BLaER1 treated with 17β-estradiol and CSF1 and Interleukin-3, amounts not matched to agents 10 nM and 100 nM (cell line): ENCODE measurements around the gene APBA1.

ENCODE experiments used
- H3K27ac ChIP-seq, 11 experiments: shearing (Covaris generic); formaldehyde crosslinking; 2 replicates each; pipeline ENCODE4 v1.8.1; 2022
- H3K27me3 ChIP-seq, 11 experiments: shearing (Covaris generic); formaldehyde crosslinking; 2 replicates each; pipeline ENCODE4 v1.8.1; 2022
- H3K36me3 ChIP-seq, 11 experiments: shearing (Covaris generic); formaldehyde crosslinking; 2 replicates each; pipeline ENCODE4 v1.8.1; 2022
- H3K4me1 ChIP-seq, 10 experiments: shearing (Covaris generic); formaldehyde crosslinking; 2 replicates each; pipeline ENCODE4 v1.8.1; 2022
- H3K4me2 ChIP-seq, 11 experiments: shearing (Covaris generic); formaldehyde crosslinking; 2 replicates each; pipeline ENCODE4 v1.8.1; 2022
- H3K4me3 ChIP-seq, 10 experiments: shearing (Covaris generic); formaldehyde crosslinking; 2 replicates each; pipeline ENCODE4 v1.8.1; 2022
- H3K9ac ChIP-seq, 11 experiments: shearing (Covaris generic); formaldehyde crosslinking; 2 replicates each; pipeline ENCODE4 v1.8.1; 2022
- H3K9me3 ChIP-seq, 11 experiments: shearing (Covaris generic); formaldehyde crosslinking; replicated peaks in 1 of 11; 2 replicates each; pipeline ENCODE4 v1.8.1; 2022
- H4K20me1 ChIP-seq, 11 experiments: shearing (Covaris generic); formaldehyde crosslinking; 2 replicates each; pipeline ENCODE4 v1.8.1; 2022
- Cebpa-rat ChIP-seq, 11 experiments: shearing (Covaris generic); IDR thresholded peaks; 2 replicates each; pipeline ENCODE4 v1.8.1; 2022

Gene APBA1

DNA sequence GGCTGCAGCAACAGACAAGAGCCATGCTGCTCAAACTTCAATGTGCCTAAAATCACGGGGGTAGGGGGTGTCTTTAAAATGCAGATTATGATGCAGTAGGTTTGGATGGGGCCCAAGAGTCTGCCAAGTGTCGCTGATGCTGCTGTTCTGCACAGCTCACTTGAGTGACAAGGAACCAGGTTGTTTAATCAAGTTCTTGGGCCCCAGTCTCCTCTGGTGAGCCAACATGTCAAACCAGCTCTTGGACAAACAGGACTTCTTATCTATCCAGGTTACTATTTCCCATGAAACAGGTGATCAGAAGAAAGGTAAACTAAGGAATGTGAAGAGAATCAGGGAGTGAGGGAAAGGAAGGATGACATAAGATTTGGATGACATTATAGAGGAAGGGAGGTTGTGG lies 78.0 kb downstream of the APBA1 start:
- TF ChIP-seq Cebpa-rat (IDR thresholded peaks at IDR 0.05), result no peak
- peak overlapping the region in 3 of 11 experiments; percentile 1 to 34 (median 27); a peak in 2 of 22 replicates for H3K4me2 ChIP-seq
- H3K27me3 ChIP-seq, result no peaks in the 10 kb centered on the region
- H4K20me1 ChIP-seq, result no peaks in the 10 kb centered on the region
- H3K9me3 ChIP-seq, result peaks cover 30 to 66% (median 56%) of the 10 kb centered on the region in 11 experiments
- no peak overlapping the region for H3K4me3 ChIP-seq
- H3K27ac ChIP-seq, result no peak overlapping the region
- peaks cover 0 to 37% (median 13%) of the 10 kb centered on the region in 10 experiments; a peak in 12 of 20 replicates for H3K4me1 ChIP-seq
- H3K36me3 ChIP-seq, result peaks cover 0 to 20% (median 5%) of the 10 kb centered on the region in 11 experiments; a peak in 7 of 22 replicates
- H3K9ac ChIP-seq, result no peak overlapping the region

DNA sequence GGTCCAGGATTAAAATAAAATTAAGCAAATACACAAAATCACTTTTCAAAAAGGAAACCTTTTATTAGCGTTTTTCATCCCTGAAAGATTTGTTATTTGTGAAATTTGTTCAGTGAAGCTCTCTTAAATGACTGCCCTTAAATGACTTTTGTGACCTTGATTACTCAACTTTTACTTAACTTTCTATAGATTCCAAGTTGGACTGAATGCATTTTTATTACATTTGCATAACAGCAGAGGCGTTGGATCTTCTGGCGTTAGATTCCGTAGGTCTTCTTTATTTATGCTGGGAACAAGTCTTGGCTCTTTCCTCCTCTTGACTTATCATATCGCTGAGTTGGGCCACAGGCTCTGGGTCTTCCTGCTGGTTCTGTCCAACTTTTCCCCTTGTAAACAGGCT lies 78.4 kb downstream of the APBA1 start:
- Histone ChIP-seq H3K9me3 (peaks cover 30 to 62% (median 52%) of the 10 kb centered on the region in 11 experiments), H3K9ac (no peak overlapping the region), H3K27ac (no peak overlapping the region), H3K4me1 (peaks cover 0 to 41% (median 13%) of the 10 kb centered on the region in 10 experiments; a peak in 12 of 20 replicates), H4K20me1 (no peaks in the 10 kb centered on the region), H3K4me2 (peak overlapping the region in 4 of 11 experiments; percentile 1 to 34 (median 26); a peak in 3 of 22 replicates), H3K27me3 (no peaks in the 10 kb centered on the region), H3K36me3 (peaks cover 0 to 20% (median 5%) of the 10 kb centered on the region in 11 experiments; a peak in 7 of 22 replicates), H3K4me3 (no peak overlapping the region)
- TF ChIP-seq Cebpa-rat (IDR thresholded peaks at IDR 0.05), result no peak

DNA sequence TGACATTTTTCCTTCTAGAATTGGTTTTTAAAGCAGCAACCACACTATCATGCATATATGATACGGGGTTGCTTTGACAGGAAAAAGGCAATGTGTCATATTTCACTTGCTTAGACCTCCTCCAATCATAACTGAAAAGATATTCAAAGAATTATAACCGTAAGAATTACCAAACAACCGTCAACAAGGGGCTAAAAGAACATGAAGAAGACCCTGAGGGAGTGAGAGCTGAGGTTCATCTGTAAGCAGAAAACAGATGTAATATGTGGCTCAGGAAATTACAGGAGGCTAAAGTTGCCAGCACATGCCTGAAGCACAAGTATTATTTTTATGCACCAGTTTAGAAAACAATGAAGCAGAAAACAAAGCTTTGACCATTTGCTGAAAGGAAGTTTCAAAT lies 78.9 kb downstream of the APBA1 start:
- Histone ChIP-seq H3K9ac (no peak overlapping the region), H3K9me3 (peaks cover 30 to 57% (median 51%) of the 10 kb centered on the region in 11 experiments), H3K27me3 (no peaks in the 10 kb centered on the region), H3K4me1 (peaks cover 0 to 42% (median 13%) of the 10 kb centered on the region in 10 experiments; a peak in 12 of 20 replicates), H3K36me3 (peaks cover 0 to 20% (median 3%) of the 10 kb centered on the region in 11 experiments; a peak in 6 of 22 replicates), H4K20me1 (no peaks in the 10 kb centered on the region), H3K4me2 (peak overlapping the region in 4 of 11 experiments; percentile 19 to 34 (median 26); a peak in 7 of 22 replicates), H3K4me3 (no peak overlapping the region), H3K27ac (no peak overlapping the region)
- no peak for TF ChIP-seq Cebpa-rat (IDR thresholded peaks at IDR 0.05)

DNA sequence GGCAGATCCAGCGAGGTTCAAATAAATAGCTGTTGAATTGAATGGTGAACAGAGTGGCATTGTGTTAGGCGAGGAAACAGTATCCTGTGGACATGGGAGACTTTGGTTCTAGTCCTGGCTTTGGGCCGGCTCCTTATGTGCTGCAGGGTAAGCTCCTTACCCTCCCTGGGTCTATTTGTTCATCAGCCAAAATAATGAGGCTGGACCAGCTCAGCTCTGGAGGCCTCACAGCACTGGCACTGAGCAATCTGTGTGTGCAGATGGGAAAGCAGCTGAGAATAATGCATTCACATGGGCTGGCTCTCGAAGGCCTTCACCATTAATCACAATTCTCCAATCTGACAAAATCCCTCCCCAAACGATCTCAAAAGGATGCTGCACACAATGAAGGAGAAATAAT lies 81.9 kb downstream of the APBA1 start:
- H3K4me1 ChIP-seq, result peaks cover 0 to 42% (median 13%) of the 10 kb centered on the region in 10 experiments; a peak in 12 of 20 replicates
- peak overlapping the region in 5 of 11 experiments; percentile 3 to 36 (median 27); a peak in 6 of 22 replicates for H3K4me2 ChIP-seq
- H3K9ac ChIP-seq, result no peak overlapping the region
- H3K27ac ChIP-seq, result no peak overlapping the region
- H3K4me3 ChIP-seq, result no peak overlapping the region
- TF ChIP-seq Cebpa-rat (IDR thresholded peaks at IDR 0.05), result no peak
- no peaks in the 10 kb centered on the region for H3K27me3 ChIP-seq
- peaks cover 20 to 45% (median 32%) of the 10 kb centered on the region in 11 experiments for H3K9me3 ChIP-seq
- H4K20me1 ChIP-seq, result no peaks in the 10 kb centered on the region
- H3K36me3 ChIP-seq, result peaks cover 0 to 17% (median 5%) of the 10 kb centered on the region in 11 experiments; a peak in 6 of 22 replicates

DNA sequence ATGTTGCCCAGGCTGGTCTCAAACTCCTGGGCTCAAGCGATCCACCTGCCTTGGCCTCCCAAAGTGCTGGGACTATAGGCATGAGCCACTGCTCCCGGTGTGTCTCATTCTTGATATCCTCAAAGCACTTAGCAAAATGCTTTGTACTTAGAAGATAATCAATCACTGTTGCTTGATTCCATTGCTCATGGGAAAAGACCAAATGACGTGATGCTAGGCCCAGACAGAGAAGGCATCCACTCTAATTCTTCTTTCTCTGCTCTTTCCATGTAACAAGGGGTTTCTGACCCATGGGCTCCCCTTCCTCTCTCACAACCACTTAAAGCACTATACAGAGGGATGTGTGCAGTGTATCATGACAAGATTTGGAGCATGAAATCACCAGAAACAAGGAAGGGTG lies 83.0 kb downstream of the APBA1 start:
- H3K4me2 ChIP-seq, result 0 out of 22 replicates have a peak overlapping the region, but pooled peaks of 1 of the 11 experiments have one; percentile 36
- TF ChIP-seq Cebpa-rat (IDR thresholded peaks at IDR 0.05), result no peak
- H3K27ac ChIP-seq, result no peak overlapping the region
- H3K9me3 ChIP-seq, result peaks cover 17 to 40% (median 30%) of the 10 kb centered on the region in 11 experiments
- no peak overlapping the region for H3K4me3 ChIP-seq
- no peaks in the 10 kb centered on the region for H3K27me3 ChIP-seq
- H3K4me1 ChIP-seq, result peaks cover 0 to 41% (median 13%) of the 10 kb centered on the region in 10 experiments; a peak in 12 of 20 replicates
- no peaks in the 10 kb centered on the region for H4K20me1 ChIP-seq
- no peak overlapping the region for H3K9ac ChIP-seq
- peaks cover 0 to 17% (median 5%) of the 10 kb centered on the region in 11 experiments; a peak in 6 of 22 replicates for H3K36me3 ChIP-seq

DNA sequence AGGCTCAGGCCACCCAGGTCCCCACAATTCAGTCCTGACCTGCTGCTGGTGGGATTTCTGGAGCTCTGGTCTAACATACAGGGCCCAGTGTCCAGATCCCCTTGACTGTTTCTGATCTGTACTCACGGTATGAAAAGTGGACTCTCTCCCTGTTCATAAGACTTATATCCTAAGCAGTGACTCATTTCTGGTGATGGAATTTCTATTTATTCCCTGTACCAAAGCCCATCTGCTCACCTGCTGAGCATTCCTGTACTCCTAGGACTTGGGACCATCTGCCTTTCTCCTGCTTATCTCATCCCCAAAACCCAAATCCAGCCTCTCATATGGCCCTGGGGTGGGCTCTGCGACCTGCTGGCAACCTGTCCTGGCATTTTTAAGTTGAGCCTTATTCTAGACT lies 86.6 kb downstream of the APBA1 start:
- H3K27me3 ChIP-seq, result no peaks in the 10 kb centered on the region
- no peaks in the 10 kb centered on the region for H4K20me1 ChIP-seq
- H3K4me3 ChIP-seq, result no peak overlapping the region
- no peak overlapping the region for H3K4me2 ChIP-seq
- no peak overlapping the region for H3K9ac ChIP-seq
- peaks cover 28 to 54% (median 40%) of the 10 kb centered on the region in 10 experiments for H3K4me1 ChIP-seq
- TF ChIP-seq Cebpa-rat (IDR thresholded peaks at IDR 0.05), result no peak
- no peak overlapping the region for H3K27ac ChIP-seq
- peaks cover 0 to 15% (median 0%) of the 10 kb centered on the region in 11 experiments; a peak in 3 of 22 replicates for H3K9me3 ChIP-seq
- H3K36me3 ChIP-seq, result peaks cover 0 to 9% (median 0%) of the 10 kb centered on the region in 11 experiments; a peak in 3 of 22 replicates

DNA sequence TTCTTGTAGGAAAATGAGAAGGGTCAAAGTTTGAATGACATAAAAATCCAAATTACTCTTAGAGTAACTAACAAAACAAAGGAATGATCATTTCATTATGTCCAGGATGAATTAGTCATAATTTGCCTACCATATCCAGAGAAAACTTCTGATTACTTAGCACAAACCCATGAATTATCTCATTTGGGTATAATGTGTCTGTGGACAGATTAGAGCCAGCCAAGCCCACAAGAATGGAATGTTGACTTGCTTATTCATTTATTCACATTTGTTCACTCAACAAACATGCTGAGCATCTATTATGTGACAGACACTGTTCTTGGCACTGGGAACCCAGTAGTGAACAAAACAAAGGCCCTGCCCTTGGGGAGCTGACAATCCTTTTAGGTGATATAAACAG lies 87.4 kb downstream of the APBA1 start:
- Histone ChIP-seq H3K4me1 (peaks cover 36 to 54% (median 43%) of the 10 kb centered on the region in 10 experiments), H3K9ac (no peak overlapping the region), H3K27ac (no peak overlapping the region), H4K20me1 (no peaks in the 10 kb centered on the region), H3K36me3 (peaks cover 0 to 9% (median 0%) of the 10 kb centered on the region in 11 experiments; a peak in 3 of 22 replicates), H3K4me3 (no peak overlapping the region), H3K27me3 (no peaks in the 10 kb centered on the region), H3K9me3 (peaks cover 0 to 15% (median 0%) of the 10 kb centered on the region in 11 experiments; a peak in 3 of 22 replicates), H3K4me2 (no peak overlapping the region)
- no peak for TF ChIP-seq Cebpa-rat (IDR thresholded peaks at IDR 0.05)

DNA sequence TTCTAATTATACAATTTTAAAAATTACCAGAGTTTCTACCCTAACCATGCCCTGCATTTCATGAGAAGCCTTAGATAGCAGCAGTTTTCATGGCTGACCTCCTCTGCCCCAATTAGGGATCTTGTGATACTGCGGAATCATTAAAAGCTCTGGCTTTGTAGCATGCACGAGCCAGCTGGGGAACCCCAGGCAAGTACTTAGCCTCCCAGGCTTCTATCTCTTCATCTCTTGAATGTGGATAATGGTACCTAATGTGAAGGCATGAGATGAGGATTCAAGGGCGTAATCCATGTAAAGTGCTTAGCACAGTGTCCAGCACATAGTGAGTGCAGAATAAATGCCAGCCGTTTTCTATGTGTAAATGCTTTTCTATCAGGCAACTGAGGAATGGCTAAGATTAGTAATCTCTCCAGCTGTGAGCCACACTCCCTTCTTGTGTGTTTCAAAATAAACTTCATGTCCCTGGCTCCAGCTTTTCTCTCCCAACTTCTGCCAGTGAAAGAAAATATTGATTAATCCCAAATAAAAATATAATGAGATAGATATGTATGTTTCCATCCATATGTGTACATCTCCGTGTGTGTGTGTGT lies 88.4 kb downstream of the APBA1 start:
- H3K36me3 ChIP-seq, result peaks cover 0 to 9% (median 0%) of the 10 kb centered on the region in 11 experiments; a peak in 3 of 22 replicates
- peak overlapping the region in 7 of 11 experiments; percentile 76 to 89 (median 81); a peak in 12 of 22 replicates for H3K4me2 ChIP-seq
- peak overlapping the region in 2 of 11 experiments; percentile 69 to 72; a peak in 1 of 22 replicates for H3K27ac ChIP-seq
- peaks cover 0 to 15% (median 0%) of the 10 kb centered on the region in 11 experiments; a peak in 3 of 22 replicates for H3K9me3 ChIP-seq
- no peak for TF ChIP-seq Cebpa-rat (IDR thresholded peaks at IDR 0.05)
- H3K4me1 ChIP-seq, result peaks cover 46 to 57% (median 52%) of the 10 kb centered on the region in 10 experiments
- no peak overlapping the region for H3K4me3 ChIP-seq
- no peaks in the 10 kb centered on the region for H3K27me3 ChIP-seq
- no peak overlapping the region for H3K9ac ChIP-seq
- H4K20me1 ChIP-seq, result no peaks in the 10 kb centered on the region
